GM12801 (cell line): ENCODE measurements around the gene SGSM2.

Experiments used
- CTCF ChIP-seq: IDR thresholded peaks from one replicate; pipeline ENCODE4 v1.5.1; 2011; ENCODE audit warnings: control low read depth; ENCODE audit not compliant: insufficient read length; ENCODE audit errors: extremely low read depth

The SGSM2 gene

GRCh38 chr17:2376107-2376506 is 38.8 kb downstream of the SGSM2 start:
- no peak for TF ChIP-seq CTCF

- TF ChIP-seq CTCF: no peak
Measured at GRCh38 chr17:2377659-2378058, 40.4 kb downstream of the SGSM2 start.

- no peak for TF ChIP-seq CTCF
Measured at GRCh38 chr17:2378905-2379304, 41.6 kb downstream of the SGSM2 start.

- no peak for TF ChIP-seq CTCF
Measured at GRCh38 chr17:2379489-2380225, 42.4 kb downstream of the SGSM2 start.

- TF ChIP-seq CTCF: no peak
Measured at GRCh38 chr17:2380226-2380922, 43.1 kb downstream of the SGSM2 start.

- no peak for TF ChIP-seq CTCF
Measured at GRCh38 chr17:2380950-2381649, 43.8 kb downstream of the SGSM2 start.

- TF ChIP-seq CTCF: no peak
Measured at GRCh38 chr17:2383628-2384167, 46.4 kb downstream of the SGSM2 start.
